ENCODE results near the gene NAA40. TPM values are rescaled to one million over a fixed set of nuclear protein-coding genes. Genes with fewer than 3 reads are reported as not detected.

The NAA40 gene
- total and polyA plus RNA-seq, 2 of the 13 experiments (the other 11 are each of a cell fraction or from before 2014, with no cell fraction given): 11.1 to 17.9 TPM

GRCh38 chr11:63917692-63918506 is 20.9 kb upstream of the NAA40 start (continued):
- peak; percentile 68; the same call in 1 of the 2 replicates for TF ChIP-seq ZBTB33 (CRISPR knock-in tag; IDR thresholded peaks at IDR 0.05)
- peak; percentile 80 for TF ChIP-seq ZNF777 (CRISPR knock-in tag; IDR thresholded peaks at IDR 0.05)
- TF ChIP-seq PCBP1 (IDR thresholded peaks at IDR 0.05; ENCODE audit: borderline replicate concordance, low read depth, low read length): 0 out of 2 replicates have a peak, but pooled peaks have one; percentile 41
- TF ChIP-seq ZNF598 (CRISPR knock-in tag; IDR thresholded peaks at IDR 0.05; ENCODE audit: borderline replicate concordance): no peak
- no peak for TF ChIP-seq NONO (IDR thresholded peaks at IDR 0.05)
- peak; percentile 36; the same call in 1 of the 2 replicates for TF ChIP-seq NONO (CRISPR knock-in tag; conservative IDR thresholded peaks at IDR 0.05)
- peak; percentile 23; the same call in 1 of the 2 replicates for TF ChIP-seq ZNF280B (CRISPR knock-in tag; IDR thresholded peaks at IDR 0.05; ENCODE audit: borderline replicate concordance)
- TF ChIP-seq AGO2 (optimal IDR thresholded peaks at IDR 0.05; ENCODE audit: low read depth, low read length): peak; percentile 77
- no peak for TF ChIP-seq ZBTB40 (IDR thresholded peaks at IDR 0.05)
- TF ChIP-seq ZBTB40 (CRISPR knock-in tag; IDR thresholded peaks at IDR 0.05): 0 out of 2 replicates have a peak, but pooled peaks have one; percentile 35
- 0 out of 2 replicates have a peak, but pooled peaks have one; percentile 28 for TF ChIP-seq MXD3 (CRISPR knock-in tag; IDR thresholded peaks at IDR 0.05)
- peak; percentile 83 for TF ChIP-seq RBFOX2 (IDR thresholded peaks at IDR 0.05; ENCODE audit: low read depth, low read length)
- TF ChIP-seq HNRNPLL (IDR thresholded peaks at IDR 0.05; ENCODE audit: low read depth, low read length, poor library complexity, severe bottlenecking): peak; percentile 38
